ENCODE measurements around the gene GTF3C5.

GRCh38 chr9:133008406-133008805 lies 22.4 kb upstream of the GTF3C5 start:
- no peak for TF ChIP-seq POLR2AphosphoS2 (IDR thresholded peaks at IDR 0.05; ENCODE audit: low read length)
- TF ChIP-seq ZNF75A (CRISPR knock-in tag; IDR thresholded peaks at IDR 0.05): no peak
